Adrenal gland (tissue), 5 donors: ENCODE results near the gene NPAS3.

ENCODE experiments used
- CTCF ChIP-seq, 6 experiments: fragments of 450-650 bp in 4 of 6; fragments of 200-600 bp in 2 of 6; sonication (generic) in 1 of 6; IDR thresholded peaks; 1 replicate in 5 of 6; 2 replicates in 1 of 6; pipeline versions ENCODE4 v1.5.1 to v1.8.0; 2016 to 2021; ENCODE audit warnings: antibody characterized with exemption in 6 of 6, mild to moderate bottlenecking in 2 of 6, moderate library complexity in 1 of 6
- POLR2A ChIP-seq, 2 donors: fragments of 450-650 bp; IDR thresholded peaks; one replicate each; pipeline ENCODE4 v1.6.1; 2017; ENCODE audit warnings: antibody characterized with exemption in 2 of 2, mild to moderate bottlenecking in 2 of 2, moderate library complexity in 1 of 2
- donor health status: DM: no; HTN: no; CAD: no.

- TF ChIP-seq POLR2A (IDR thresholded peaks at IDR 0.05) (no peak), CTCF (IDR thresholded peaks at IDR 0.05) (no peak)
Observed at GRCh38 chr14:33406766-33407165, 468.1 kb downstream of the NPAS3 start.
